OCI-LY7 (cell line): Measurements from ENCODE around the gene CNTN4. TPM values are rescaled to one million over a fixed set of nuclear protein-coding genes. Genes with fewer than 3 reads are reported as not detected.

Experiments used
- BruUV-seq: library from RNA; stranded (reverse); fragments of 400-500 nt; replicated peaks from 2 replicates; lab custom pipeline; 2021; lab: Mats Ljungman, UMichigan
- CTCF ChIA-PET: fragments of 300-600 bp; sonication (Branson Sonifier 250); formaldehyde crosslinking; loops from one replicate; lab custom pipeline; 2022; ENCODE audit warnings: antibody characterized with exemption; ENCODE audit not compliant: unreplicated experiment; lab: Charles Lee
- POLR2A ChIA-PET: fragments of 300-600 bp; sonication (Branson Sonifier 250); formaldehyde crosslinking; loops from one replicate; lab custom pipeline; 2022; ENCODE audit warnings: antibody characterized with exemption; lab: Charles Lee
- DNase-seq: peaks from one replicate; pipeline ENCODE4 v3.0.0-alpha.2; 2015; ENCODE audit warnings: low spot score
- H2AFZ ChIP-seq: fragments of 200-600 bp; sonication (generic), shearing (Covaris generic); 2 replicates; pipeline ENCODE4 v1.6.1; 2014; ENCODE audit warnings: mild to moderate bottlenecking, antibody characterized with exemption, low read length, moderate library complexity
- H3K27ac ChIP-seq: fragments of 200-600 bp; sonication (generic); 2 replicates; pipeline ENCODE4 v1.5.1; 2014; ENCODE audit warnings: mixed run types, low read depth, mild to moderate bottlenecking, moderate library complexity, low read length, inconsistent platforms; ENCODE audit not compliant: poor library complexity, severe bottlenecking
- H3K36me3 ChIP-seq: fragments of 200-600 bp; sonication (generic); 2 replicates; pipeline ENCODE4 v1.6.1; 2014; ENCODE audit warnings: mild to moderate bottlenecking, antibody characterized with exemption, low read length, moderate library complexity, mixed read lengths; ENCODE audit not compliant: insufficient read depth
- H3K4me1 ChIP-seq: fragments of 200-600 bp; sonication (generic); 2 replicates; pipeline ENCODE4 v1.5.1; 2014; ENCODE audit warnings: mild to moderate bottlenecking, low read length; ENCODE audit not compliant: insufficient read depth, poor library complexity, severe bottlenecking
- H3K4me2 ChIP-seq: fragments of 200-600 bp; sonication (generic); 2 replicates; pipeline ENCODE4 v1.6.1; 2014; ENCODE audit warnings: mild to moderate bottlenecking, low read length
- H3K4me3 ChIP-seq: fragments of 200-600 bp; sonication (generic); 2 replicates; pipeline ENCODE4 v1.5.1; 2014; ENCODE audit warnings: mild to moderate bottlenecking, low read depth, low read length; ENCODE audit not compliant: poor library complexity, severe bottlenecking
- H3K79me2 ChIP-seq: fragments of 200-600 bp; sonication (generic); 2 replicates; pipeline ENCODE4 v1.6.1; 2016; ENCODE audit warnings: low read depth, mild to moderate bottlenecking, low read length, moderate library complexity, mixed read lengths; ENCODE audit not compliant: insufficient read depth
- H3K9me2 ChIP-seq: fragments of 200-600 bp; sonication (generic); 2 replicates; pipeline ENCODE4 v1.6.1; 2016; ENCODE audit warnings: mild to moderate bottlenecking, low read length, mixed read lengths; ENCODE audit not compliant: insufficient read depth
- H3K9me3 ChIP-seq: fragments of 200-600 bp; sonication (generic); 2 replicates; pipeline ENCODE4 v1.6.1; 2014; ENCODE audit warnings: mild to moderate bottlenecking, mixed run types, low read length, mixed read lengths
- H4K20me1 ChIP-seq: fragments of 200-600 bp; sonication (generic); 2 replicates; pipeline ENCODE4 v1.6.1; 2014; ENCODE audit warnings: mild to moderate bottlenecking, antibody characterized with exemption, low read length, moderate library complexity, mixed read lengths; ENCODE audit not compliant: insufficient read depth
- CTCF ChIP-seq: fragments of 200-600 bp; sonication (generic); conservative IDR thresholded peaks from 2 replicates; pipeline ENCODE4 v1.5.1; 2014; ENCODE audit warnings: mild to moderate bottlenecking, antibody characterized with exemption, low read length, moderate library complexity, mixed read lengths
- EZH2phosphoT487 ChIP-seq: fragments of 200-600 bp; sonication (generic); IDR thresholded peaks from 2 replicates; pipeline ENCODE4 v1.6.1; 2018; ENCODE audit warnings: low read depth, borderline replicate concordance, mild to moderate bottlenecking, mixed run types, antibody characterized with exemption, low read length, moderate library complexity, mixed read lengths
- intact Hi-C: fragments of 100-400 bp; cut with micrococcal nuclease; formaldehyde crosslinking; loops from one replicate; pipeline ENCODE4 v1.10.0; 2022; ENCODE audit not compliant: unreplicated experiment
- total RNA-seq, 2 experiments: library from RNA; depleted of rRNA in 1 of 2; stranded (reverse); fragments of >200 nt in 1 of 2; shearing (Covaris generic) in 1 of 2; gene quantifications; 2 replicates each; pipeline ENCODE4 v1.2.3, GENCODE V29; 2014 to 2022

The CNTN4 gene
- total RNA-seq, 2 experiments from 2014 or later, result not detected

- no peak overlapping the region for H2AFZ ChIP-seq
- no peak overlapping the region for H3K4me3 ChIP-seq
- POLR2A ChIA-PET, result no interaction called here
- no TSS peak for BruUV-seq
- H3K9me3 ChIP-seq, result no peaks in the 10 kb centered on the region
- H4K20me1 ChIP-seq, result no peaks in the 10 kb centered on the region
- intact Hi-C loops, result no loop called here
- CTCF ChIA-PET, result no interaction called here
- H3K4me2 ChIP-seq, result no peak overlapping the region
- no peaks in the 10 kb centered on the region for H3K4me1 ChIP-seq
- H3K27ac ChIP-seq, result no peak overlapping the region
- no peak for DNase-seq
- no peaks in the 10 kb centered on the region for H3K9me2 ChIP-seq
- H3K79me2 ChIP-seq, result no peaks in the 10 kb centered on the region
- TF ChIP-seq EZH2phosphoT487 (no peak), CTCF (no peak)
- no peaks in the 10 kb centered on the region for H3K36me3 ChIP-seq
Observed at GRCh38 chr3:2822611-2823010, 723.9 kb downstream of the CNTN4 start.

- Histone ChIP-seq H3K36me3 (no peaks in the 10 kb centered on the region), H2AFZ (no peak overlapping the region), H3K27ac (no peak overlapping the region), H3K79me2 (no peaks in the 10 kb centered on the region), H3K9me2 (no peaks in the 10 kb centered on the region), H3K4me1 (no peaks in the 10 kb centered on the region), H3K9me3 (no peaks in the 10 kb centered on the region), H3K4me3 (no peak overlapping the region), H3K4me2 (no peak overlapping the region), H4K20me1 (no peaks in the 10 kb centered on the region)
- no TSS peak for BruUV-seq
- intact Hi-C loops, result no loop called here
- no peak for DNase-seq
- ChIA-PET POLR2A (no interaction called here), CTCF (no interaction called here)
- TF ChIP-seq EZH2phosphoT487, result no peak
- no peak for TF ChIP-seq CTCF
Observed at GRCh38 chr3:2823031-2823430, 724.4 kb downstream of the CNTN4 start.

- H2AFZ ChIP-seq, result no peak overlapping the region
- intact Hi-C loops, result no loop called here
- no TSS peak for BruUV-seq
Observed at GRCh38 chr3:2823437-2824211, 725.0 kb downstream of the CNTN4 start.

More at GRCh38 chr3:2823437-2824211, 725.0 kb downstream of the CNTN4 start:
- Histone ChIP-seq H3K4me2 (no peak overlapping the region), H3K79me2 (no peaks in the 10 kb centered on the region), H3K9me3 (no peaks in the 10 kb centered on the region), H3K4me1 (no peaks in the 10 kb centered on the region), H3K9me2 (no peaks in the 10 kb centered on the region), H3K27ac (no peak overlapping the region), H4K20me1 (no peaks in the 10 kb centered on the region), H3K4me3 (no peak overlapping the region), H3K36me3 (no peaks in the 10 kb centered on the region)
- DNase-seq, result no peak
- CTCF ChIA-PET, result no interaction called here
- POLR2A ChIA-PET, result interaction anchor here (0.7 kb wide), 1 partner anchor 493 kb away, joined by 3 read pairs; no protein-coding TSS in a partner anchor
- TF ChIP-seq EZH2phosphoT487, result no peak
- no peak for TF ChIP-seq CTCF
